ENCODE data around the gene EXD3.
A peak's percentile ranks its signal among the peaks of the same experiment; 100 is the strongest.

EXD3 gene

DNA sequence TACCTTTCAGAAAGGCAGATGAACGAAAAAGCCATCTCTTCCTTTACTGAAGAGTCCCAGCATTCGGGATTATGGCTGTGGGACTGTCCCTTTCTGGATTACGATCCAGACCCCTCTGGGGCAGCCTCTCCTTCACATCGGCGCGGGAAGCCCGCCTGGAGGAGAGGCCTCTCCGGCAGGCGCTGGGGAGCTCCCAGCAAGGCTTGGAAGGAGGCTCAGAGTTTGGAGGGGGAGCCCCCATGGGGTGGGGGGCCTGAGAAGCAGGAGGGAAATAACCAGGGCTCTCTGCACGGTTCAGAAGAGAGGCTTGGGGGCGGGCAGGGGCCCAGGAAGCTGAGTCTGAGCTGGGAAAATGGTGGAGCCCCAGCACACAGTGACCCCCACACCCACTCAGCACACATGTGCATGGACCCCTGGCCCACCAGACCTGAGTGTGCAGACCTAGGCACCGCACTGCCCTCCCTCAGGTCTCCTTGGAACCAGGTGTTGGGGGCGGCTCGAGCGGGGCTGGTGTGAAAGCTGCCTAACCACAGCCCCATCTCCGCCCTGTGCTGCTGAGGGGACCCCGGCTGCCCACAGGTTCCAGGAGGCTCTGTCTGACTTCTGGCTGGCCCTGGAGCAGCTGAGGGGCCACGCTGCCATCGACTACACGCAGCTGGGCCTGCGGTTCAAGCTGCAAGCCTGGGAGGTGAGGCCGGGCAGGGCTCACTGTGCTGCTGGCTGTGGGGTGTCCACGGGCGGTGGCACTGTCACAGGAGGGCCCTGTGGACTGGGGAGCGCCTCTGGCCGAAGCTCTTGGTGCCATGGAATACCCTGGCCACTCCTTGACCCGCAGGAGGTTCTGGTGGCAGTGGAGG, 4.7 kb upstream of the EXD3 start:
- no peak overlapping the region for H3K9ac ChIP-seq (ENCODE audit: low read depth, low read length)
- H3K9me3 ChIP-seq (ENCODE audit: insufficient read depth, low read depth, low read length), result no peaks in the 10 kb centered on the region
- no peak overlapping the region for H3K27ac ChIP-seq (ENCODE audit: low read depth, low read length)
- no peak overlapping the region for H3K4me3 ChIP-seq (ENCODE audit: low read length)
- WGBS, result 85% methylated on average over 27 of the region's 27 CpGs
- no peaks in the 10 kb centered on the region for H3K4me1 ChIP-seq (ENCODE audit: insufficient read depth, low read length)
- H3K27me3 ChIP-seq (ENCODE audit: insufficient read depth, low read length), result peaks cover 16% of the 10 kb centered on the region
- H3K36me3 ChIP-seq (ENCODE audit: insufficient read depth, low read length), result no peaks in the 10 kb centered on the region

GRCh38 chr9:137426018-137426681, 3.2 kb upstream of the EXD3 start:
- Histone ChIP-seq H3K9me3 (ENCODE audit: insufficient read depth, low read depth, low read length) (no peaks in the 10 kb centered on the region), H3K27ac (ENCODE audit: low read depth, low read length) (no peak overlapping the region), H3K9ac (ENCODE audit: low read depth, low read length) (no peak overlapping the region), H3K4me3 (ENCODE audit: low read length) (no peak overlapping the region), H3K27me3 (ENCODE audit: insufficient read depth, low read length) (peaks cover 16% of the 10 kb centered on the region), H3K4me1 (ENCODE audit: insufficient read depth, low read length) (peaks cover 5% of the 10 kb centered on the region; the same call in 1 of the 2 replicates), H3K36me3 (ENCODE audit: insufficient read depth, low read length) (no peaks in the 10 kb centered on the region)
- 89% methylated on average over 18 of the region's 18 CpGs for WGBS

DNA sequence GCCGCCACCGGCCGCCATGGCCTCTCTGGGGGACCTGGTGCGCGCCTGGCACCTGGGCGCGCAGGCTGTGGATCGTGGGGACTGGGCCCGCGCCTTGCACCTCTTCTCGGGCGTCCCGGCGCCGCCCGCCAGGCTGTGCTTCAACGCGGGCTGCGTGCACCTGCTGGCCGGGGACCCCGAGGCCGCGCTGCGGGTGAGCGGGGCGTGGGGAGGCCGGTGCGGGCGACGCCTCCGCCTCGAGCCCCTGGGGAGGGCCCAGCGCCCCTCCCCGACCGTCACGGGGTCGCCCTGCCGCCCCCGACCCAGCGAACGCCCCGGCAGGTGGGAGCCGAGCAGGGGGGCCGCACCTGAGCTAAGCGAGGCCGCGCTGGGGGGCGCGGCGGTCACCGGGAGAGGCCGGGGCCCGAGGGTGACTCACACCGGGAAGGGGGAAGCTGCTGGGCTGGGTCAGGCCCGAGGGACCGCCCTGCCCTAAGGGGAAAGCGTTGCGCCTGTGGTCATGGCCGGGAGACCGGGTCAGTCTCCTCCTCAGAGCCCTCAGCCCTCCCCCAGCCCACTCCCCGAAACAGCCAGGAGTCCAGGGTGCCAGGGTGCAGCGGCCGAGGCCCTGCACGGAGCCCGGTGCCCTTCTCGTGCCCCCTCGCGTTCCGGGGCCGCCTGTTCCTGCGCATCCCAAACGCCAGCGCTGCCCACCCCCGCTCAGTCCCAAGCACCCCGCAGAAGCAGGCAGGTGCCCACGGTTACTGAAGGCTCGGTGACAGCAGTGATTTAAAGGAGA, 741 bp upstream of the EXD3 start:
- Histone ChIP-seq H3K9me3 (ENCODE audit: insufficient read depth, low read depth, low read length) (no peaks in the 10 kb centered on the region), H3K9ac (ENCODE audit: low read depth, low read length) (peak overlapping the region; percentile 52; the same call in 1 of the 2 replicates), H3K27me3 (ENCODE audit: insufficient read depth, low read length) (peaks cover 16% of the 10 kb centered on the region), H3K36me3 (ENCODE audit: insufficient read depth, low read length) (peaks cover 2% of the 10 kb centered on the region; the same call in 1 of the 2 replicates), H3K27ac (ENCODE audit: low read depth, low read length) (no peak overlapping the region), H3K4me1 (ENCODE audit: insufficient read depth, low read length) (peaks cover 5% of the 10 kb centered on the region; the same call in 1 of the 2 replicates), H3K4me3 (ENCODE audit: low read length) (peak overlapping the region; percentile 55)
- WGBS, result 19% methylated on average over 77 of the region's 77 CpGs

DNA sequence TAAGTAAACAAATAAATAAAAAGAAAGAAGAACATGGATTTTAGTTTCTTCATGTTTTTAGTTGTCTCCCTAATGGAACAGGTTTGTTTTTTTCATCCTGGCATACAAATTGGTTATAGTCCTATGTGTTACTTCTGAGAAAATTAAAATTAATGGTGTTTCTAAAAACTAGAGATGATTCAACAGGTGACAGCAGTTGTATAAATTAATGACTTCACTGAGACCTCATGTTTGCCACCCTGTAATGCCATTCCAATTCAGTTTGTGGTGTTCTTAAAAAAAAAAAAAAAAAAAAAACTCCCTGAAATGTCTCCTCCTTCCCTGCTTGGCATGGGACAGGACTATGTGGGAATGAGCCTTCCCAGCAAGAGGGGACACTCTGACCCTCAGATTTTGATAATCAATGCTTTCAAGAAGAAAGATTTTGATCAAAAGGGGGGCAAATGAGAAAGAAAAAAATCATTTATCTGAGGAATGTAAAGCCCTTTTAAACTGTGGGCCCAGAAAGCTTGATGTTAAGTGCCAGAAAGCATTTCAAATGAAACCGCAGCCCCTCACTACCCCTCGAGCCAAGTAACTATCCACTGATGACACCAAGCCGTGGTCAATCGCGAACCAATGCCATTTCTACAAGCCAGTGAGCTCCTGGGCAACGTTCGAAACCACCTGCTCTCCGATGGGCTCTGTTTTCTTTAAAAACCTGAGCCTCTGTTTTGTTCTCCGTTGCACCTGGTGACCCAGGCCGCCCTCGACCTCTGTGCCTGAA, 941 bp downstream of the EXD3 start:
- Histone ChIP-seq H3K9ac (ENCODE audit: low read depth, low read length) (peak overlapping the region; percentile 78), H3K36me3 (ENCODE audit: insufficient read depth, low read length) (peaks cover 2% of the 10 kb centered on the region; the same call in 1 of the 2 replicates), H3K4me1 (ENCODE audit: insufficient read depth, low read length) (peaks cover 5% of the 10 kb centered on the region; the same call in 1 of the 2 replicates), H3K27me3 (ENCODE audit: insufficient read depth, low read length) (peaks cover 16% of the 10 kb centered on the region), H3K9me3 (ENCODE audit: insufficient read depth, low read depth, low read length) (no peaks in the 10 kb centered on the region), H3K27ac (ENCODE audit: low read depth, low read length) (no peak overlapping the region), H3K4me3 (ENCODE audit: low read length) (peak overlapping the region; percentile 87)
- 7% methylated on average over 11 of the region's 11 CpGs for WGBS

DNA sequence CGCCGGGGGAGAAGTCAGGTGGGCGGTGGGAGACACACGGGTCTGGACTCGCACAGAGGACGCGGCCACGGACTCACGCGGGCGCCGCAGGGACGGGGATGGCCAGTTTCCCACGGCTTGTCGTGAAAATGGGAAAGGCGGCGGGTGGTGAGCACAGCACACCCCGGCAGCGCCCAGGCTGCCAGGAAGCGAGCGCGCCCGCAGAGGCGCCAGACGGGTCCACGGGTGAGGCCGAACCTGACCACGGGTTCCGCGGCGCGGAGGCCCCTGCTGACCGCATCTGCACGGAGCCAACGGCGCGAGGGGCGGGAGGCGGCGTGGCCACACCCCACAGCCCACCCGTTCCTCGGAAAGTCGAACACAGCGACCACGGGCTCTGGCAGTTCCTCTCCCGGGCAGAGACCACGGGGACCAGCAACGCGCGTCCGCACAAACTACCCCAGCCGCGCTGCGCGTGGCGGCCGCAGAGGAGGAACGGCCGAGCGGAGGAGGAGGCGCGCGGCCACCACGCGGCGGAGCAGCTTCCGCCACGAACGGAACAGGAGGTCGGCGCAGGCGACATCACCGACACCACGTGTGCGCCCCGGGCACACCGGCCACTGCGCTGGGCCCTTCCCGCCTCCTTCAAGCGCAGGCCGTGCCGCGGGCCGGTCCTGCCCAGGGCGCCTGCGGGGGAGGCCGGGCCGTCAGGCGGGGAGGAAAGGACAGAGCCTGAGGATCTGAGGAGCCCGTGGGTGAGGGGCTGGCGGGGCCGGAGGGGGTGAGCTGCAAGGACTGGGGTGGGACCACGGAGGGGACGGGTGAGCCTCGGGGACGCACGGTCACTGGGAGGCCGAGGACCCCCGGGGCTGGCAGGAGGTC, 5.6 kb downstream of the EXD3 start:
- 96% methylated on average over 99 of the region's 99 CpGs for WGBS
- peaks cover 5% of the 10 kb centered on the region; the same call in 1 of the 2 replicates for H3K4me1 ChIP-seq (ENCODE audit: insufficient read depth, low read length)
- H3K27ac ChIP-seq (ENCODE audit: low read depth, low read length), result no peak overlapping the region
- H3K9ac ChIP-seq (ENCODE audit: low read depth, low read length), result no peak overlapping the region
- no peak overlapping the region for H3K4me3 ChIP-seq (ENCODE audit: low read length)
- H3K36me3 ChIP-seq (ENCODE audit: insufficient read depth, low read length), result peaks cover 2% of the 10 kb centered on the region; the same call in 1 of the 2 replicates
- H3K9me3 ChIP-seq (ENCODE audit: insufficient read depth, low read depth, low read length), result no peaks in the 10 kb centered on the region
- no peaks in the 10 kb centered on the region for H3K27me3 ChIP-seq (ENCODE audit: insufficient read depth, low read length)

DNA sequence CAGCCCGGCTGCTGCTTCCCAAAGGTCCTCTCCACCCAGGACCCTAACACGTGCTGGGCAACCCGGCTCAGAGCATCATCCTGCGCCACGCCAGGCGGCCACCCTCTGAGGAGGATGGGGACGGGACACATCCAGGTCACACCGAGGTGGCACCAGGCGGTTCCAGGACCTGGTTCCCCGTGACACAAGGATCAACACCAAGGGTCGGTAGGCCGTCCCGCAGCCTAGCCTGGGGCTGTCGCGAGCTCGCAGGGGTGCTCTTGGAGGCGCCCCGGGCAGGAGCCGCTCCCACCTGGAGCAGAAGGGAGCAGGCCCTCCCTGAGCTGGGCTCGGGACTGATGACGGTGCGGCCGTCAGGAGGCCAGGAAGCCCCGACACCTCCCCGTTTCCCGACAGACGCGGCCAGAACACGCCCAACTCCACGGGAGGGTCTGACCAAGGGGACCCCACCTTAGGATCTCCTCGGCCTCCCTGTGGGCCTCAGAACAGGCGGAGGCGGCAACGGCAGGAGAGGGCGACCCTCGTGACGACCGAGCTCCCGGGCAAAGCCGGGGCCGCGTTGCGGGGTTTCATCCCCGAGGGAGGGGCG, 6.3 kb downstream of the EXD3 start:
- H3K4me3 ChIP-seq (ENCODE audit: low read length), result no peak overlapping the region
- no peak overlapping the region for H3K9ac ChIP-seq (ENCODE audit: low read depth, low read length)
- WGBS, result 94% methylated on average over 45 of the region's 45 CpGs
- no peaks in the 10 kb centered on the region for H3K27me3 ChIP-seq (ENCODE audit: insufficient read depth, low read length)
- H3K9me3 ChIP-seq (ENCODE audit: insufficient read depth, low read depth, low read length), result no peaks in the 10 kb centered on the region
- peaks cover 2% of the 10 kb centered on the region; the same call in 1 of the 2 replicates for H3K36me3 ChIP-seq (ENCODE audit: insufficient read depth, low read length)
- peaks cover 5% of the 10 kb centered on the region; the same call in 1 of the 2 replicates for H3K4me1 ChIP-seq (ENCODE audit: insufficient read depth, low read length)
- no peak overlapping the region for H3K27ac ChIP-seq (ENCODE audit: low read depth, low read length)

- Histone ChIP-seq H3K27me3 (ENCODE audit: insufficient read depth, low read length) (no peaks in the 10 kb centered on the region), H3K27ac (ENCODE audit: low read depth, low read length) (no peak overlapping the region), H3K36me3 (ENCODE audit: insufficient read depth, low read length) (peaks cover 2% of the 10 kb centered on the region; the same call in 1 of the 2 replicates), H3K9ac (ENCODE audit: low read depth, low read length) (no peak overlapping the region), H3K4me3 (ENCODE audit: low read length) (no peak overlapping the region), H3K9me3 (ENCODE audit: insufficient read depth, low read depth, low read length) (no peaks in the 10 kb centered on the region), H3K4me1 (ENCODE audit: insufficient read depth, low read length) (peaks cover 5% of the 10 kb centered on the region; the same call in 1 of the 2 replicates)
- 94% methylated on average over 23 of the region's 23 CpGs for WGBS
These were observed 6.9 kb downstream of the EXD3 start for GRCh38 chr9:137416006-137416562.

GRCh38 chr9:137415451-137415850, 7.5 kb downstream of the EXD3 start:
- H3K4me3 ChIP-seq (ENCODE audit: low read length), result no peak overlapping the region
- no peaks in the 10 kb centered on the region for H3K27me3 ChIP-seq (ENCODE audit: insufficient read depth, low read length)
- no peak overlapping the region for H3K27ac ChIP-seq (ENCODE audit: low read depth, low read length)
- WGBS, result 86% methylated on average over 5 of the region's 5 CpGs
- no peak overlapping the region for H3K9ac ChIP-seq (ENCODE audit: low read depth, low read length)
- peaks cover 5% of the 10 kb centered on the region; the same call in 1 of the 2 replicates for H3K4me1 ChIP-seq (ENCODE audit: insufficient read depth, low read length)
- H3K9me3 ChIP-seq (ENCODE audit: insufficient read depth, low read depth, low read length), result no peaks in the 10 kb centered on the region
- peaks cover 2% of the 10 kb centered on the region; the same call in 1 of the 2 replicates for H3K36me3 ChIP-seq (ENCODE audit: insufficient read depth, low read length)

DNA sequence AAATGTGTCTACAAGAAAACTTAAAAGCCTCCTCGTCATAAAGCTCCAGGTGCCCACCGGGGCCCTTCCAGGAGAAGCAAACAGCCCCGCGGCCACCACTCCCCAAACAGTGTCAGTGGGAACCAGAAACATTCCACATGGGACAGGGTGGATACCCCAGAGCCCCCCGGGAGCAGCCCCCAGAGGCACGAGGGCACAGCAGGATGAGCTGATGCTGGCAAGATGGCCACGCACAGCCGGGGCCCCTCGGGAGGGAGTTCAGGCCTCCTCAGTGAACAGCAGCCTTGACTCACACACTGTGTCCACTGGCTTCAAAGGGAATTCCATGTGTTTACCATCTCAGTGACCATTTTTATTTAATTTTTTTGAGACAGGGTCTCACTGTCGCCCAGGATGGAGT, 10.5 kb downstream of the EXD3 start:
- 0 out of 2 replicates have a peak, but pooled peaks cover 2% of the 10 kb centered on the region for H3K27me3 ChIP-seq (ENCODE audit: insufficient read depth, low read length)
- no peak overlapping the region for H3K4me3 ChIP-seq (ENCODE audit: low read length)
- no peaks in the 10 kb centered on the region for H3K36me3 ChIP-seq (ENCODE audit: insufficient read depth, low read length)
- WGBS, result 86% methylated on average over 10 of the region's 10 CpGs
- peaks cover 5% of the 10 kb centered on the region; the same call in 1 of the 2 replicates for H3K4me1 ChIP-seq (ENCODE audit: insufficient read depth, low read length)
- H3K9ac ChIP-seq (ENCODE audit: low read depth, low read length), result no peak overlapping the region
- no peaks in the 10 kb centered on the region for H3K9me3 ChIP-seq (ENCODE audit: insufficient read depth, low read depth, low read length)
- H3K27ac ChIP-seq (ENCODE audit: low read depth, low read length), result no peak overlapping the region
